DMS79 (cell line): ENCODE data around the gene ZNF827.

Experiments used
- DNase-seq: peaks from one replicate; lab custom pipeline; 2025; lab: John Stamatoyannopoulos, UW

ZNF827 gene

GRCh38 chr4:145935253-145936141, 3.1 kb downstream of the ZNF827 start:
- no peak for DNase-seq

- no peak for DNase-seq
Measured at GRCh38 chr4:145934434-145935047, 4.1 kb downstream of the ZNF827 start.

- no peak for DNase-seq
Measured at GRCh38 chr4:145933134-145933533, 5.5 kb downstream of the ZNF827 start.

- no peak for DNase-seq
Measured at GRCh38 chr4:145931403-145931802, 7.2 kb downstream of the ZNF827 start.

DNA sequence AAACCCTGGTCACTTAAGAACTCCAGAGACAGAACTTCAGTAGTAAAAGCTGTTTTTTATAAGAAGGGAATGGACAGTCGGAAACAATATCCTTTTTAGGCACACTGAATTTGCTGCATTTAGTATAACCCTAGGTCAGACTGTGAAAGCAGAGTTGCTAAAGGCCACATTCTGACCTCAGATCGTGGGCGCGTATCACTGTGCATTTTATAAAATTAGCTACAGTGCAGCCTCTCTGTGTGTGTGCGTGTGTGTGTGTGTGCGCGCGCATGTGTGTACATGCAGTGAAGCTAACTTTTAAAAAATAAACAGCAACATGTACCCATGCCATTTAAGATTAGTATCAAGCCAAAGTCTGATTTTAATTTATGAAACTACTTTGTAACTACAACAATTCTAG, 8.0 kb downstream of the ZNF827 start:
- no peak for DNase-seq

DNA sequence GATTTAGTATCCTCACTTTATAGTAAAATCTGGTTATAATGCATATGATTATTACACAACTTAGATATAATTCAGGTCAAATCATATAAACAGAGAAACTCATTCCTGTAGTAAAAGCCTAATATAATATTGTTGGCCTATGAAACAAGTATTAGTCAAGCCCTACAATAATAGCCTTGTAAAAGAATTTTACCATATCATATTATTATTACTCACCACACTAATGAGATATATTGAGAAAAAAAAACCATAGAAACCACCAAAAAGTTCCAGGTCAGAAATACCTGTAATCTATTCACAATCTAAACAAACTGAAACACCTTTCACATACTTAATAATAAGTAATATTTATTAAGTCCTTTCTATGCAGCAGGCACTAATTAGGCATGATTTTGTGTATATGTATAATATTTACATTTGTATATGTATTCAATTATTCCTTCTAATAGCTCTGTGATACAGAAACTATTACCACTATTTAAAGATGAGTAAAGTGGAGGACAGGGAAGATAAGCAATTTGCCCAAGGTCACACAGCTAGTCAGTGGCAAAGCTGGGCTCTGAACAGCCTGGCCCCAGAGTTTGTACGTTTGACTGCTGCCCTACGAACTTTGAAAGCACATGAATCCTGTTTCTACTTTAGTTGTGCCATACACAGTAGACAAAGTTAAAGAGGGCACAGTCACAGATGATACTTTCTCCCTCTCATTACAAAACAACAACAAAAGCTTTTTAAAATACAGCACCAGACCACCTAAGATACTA, 9.0 kb downstream of the ZNF827 start:
- no peak for DNase-seq

- no peak for DNase-seq
Measured at GRCh38 chr4:145928748-145929147, 9.9 kb downstream of the ZNF827 start.

DNA sequence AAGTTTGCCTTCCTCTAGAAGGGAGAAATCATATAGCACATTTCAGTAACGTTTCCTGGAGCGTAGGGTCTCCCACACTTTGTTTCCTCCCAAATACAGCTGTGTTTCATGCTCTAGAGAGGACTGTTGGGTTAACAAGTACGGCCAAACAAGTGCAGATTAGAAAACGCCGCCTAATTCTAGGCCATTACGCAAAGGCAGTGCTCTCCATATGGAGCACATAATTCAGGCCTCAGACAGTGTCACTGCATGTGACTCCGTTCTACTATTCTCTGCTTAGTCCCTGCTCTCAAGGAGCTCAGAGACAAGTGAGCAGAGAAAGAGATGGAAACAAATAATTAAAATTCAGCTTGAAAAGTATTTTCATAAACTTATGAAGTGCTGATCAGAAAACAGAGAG, 11.6 kb downstream of the ZNF827 start:
- DNase-seq, result no peak

DNA sequence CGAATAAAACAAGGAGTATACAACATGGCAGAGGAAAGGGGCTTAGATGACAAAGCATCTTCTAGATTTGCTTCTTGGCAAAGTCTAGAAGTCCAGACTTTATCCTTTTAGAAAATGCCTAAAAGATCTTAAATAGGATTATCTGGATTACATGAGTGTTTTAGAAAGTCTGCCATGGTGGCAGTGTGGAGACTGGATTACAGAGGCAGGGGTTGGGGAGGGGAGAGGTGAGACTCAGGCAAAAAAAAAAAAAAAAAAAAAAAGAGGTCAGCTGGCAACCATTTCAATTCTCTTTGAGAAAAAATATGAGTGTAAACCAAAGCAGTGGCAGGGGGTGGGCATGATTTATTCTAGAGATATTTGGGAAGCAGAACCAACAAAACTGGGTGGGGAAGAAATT, 17.4 kb downstream of the ZNF827 start:
- no peak for DNase-seq

DNA sequence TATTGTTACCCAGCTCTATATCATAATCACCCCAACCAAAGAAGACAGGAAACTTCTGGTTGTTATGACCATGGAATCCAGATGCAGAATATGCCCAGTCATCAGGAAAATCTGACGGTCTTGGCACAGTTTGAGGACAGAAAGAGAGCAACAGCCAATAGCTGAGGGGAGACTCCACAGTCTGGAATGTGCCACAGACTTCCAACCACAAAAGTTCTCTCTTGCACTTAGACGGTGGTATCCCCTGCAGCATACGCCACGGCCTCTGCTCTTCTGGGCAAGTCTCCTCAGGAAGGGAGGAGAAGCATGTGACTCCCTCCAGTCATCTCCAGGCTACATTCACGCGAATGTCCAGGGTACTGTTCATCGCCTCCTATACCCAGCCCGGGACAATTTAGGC, 18.4 kb downstream of the ZNF827 start:
- DNase-seq, result no peak

- no peak for DNase-seq
Measured at GRCh38 chr4:145912376-145912775, 26.2 kb downstream of the ZNF827 start.

- DNase-seq, result no peak
Measured at GRCh38 chr4:145909773-145910172, 28.9 kb downstream of the ZNF827 start.

GRCh38 chr4:145909281-145909715, 29.3 kb downstream of the ZNF827 start:
- DNase-seq, result no peak

- DNase-seq, result no peak
Measured at GRCh38 chr4:145907812-145908211, 30.8 kb downstream of the ZNF827 start.

- no peak for DNase-seq
Measured at GRCh38 chr4:145907390-145907789, 31.2 kb downstream of the ZNF827 start.

GRCh38 chr4:145904413-145905177, 34.0 kb downstream of the ZNF827 start:
- DNase-seq, result no peak

DNA sequence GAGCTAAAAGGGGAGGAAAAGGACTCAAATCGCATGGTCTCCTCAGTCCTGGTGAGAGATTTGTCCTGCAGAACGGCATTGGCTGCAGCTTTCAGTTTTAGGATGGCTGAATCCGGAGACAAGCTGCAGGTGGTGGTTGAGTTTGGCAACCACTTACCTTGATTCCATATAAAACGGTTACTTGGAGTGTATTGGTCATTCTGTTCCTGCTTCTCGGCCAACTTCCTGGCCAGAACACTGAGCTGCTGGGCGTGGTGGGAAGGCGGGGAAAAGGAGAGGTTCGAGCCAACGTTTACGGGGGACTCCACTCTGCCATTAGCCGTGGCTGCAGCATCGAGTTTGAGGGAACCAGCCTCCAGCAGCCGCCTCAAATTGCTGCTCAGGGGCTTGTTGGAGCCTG, 36.1 kb downstream of the ZNF827 start:
- no peak for DNase-seq

DNA sequence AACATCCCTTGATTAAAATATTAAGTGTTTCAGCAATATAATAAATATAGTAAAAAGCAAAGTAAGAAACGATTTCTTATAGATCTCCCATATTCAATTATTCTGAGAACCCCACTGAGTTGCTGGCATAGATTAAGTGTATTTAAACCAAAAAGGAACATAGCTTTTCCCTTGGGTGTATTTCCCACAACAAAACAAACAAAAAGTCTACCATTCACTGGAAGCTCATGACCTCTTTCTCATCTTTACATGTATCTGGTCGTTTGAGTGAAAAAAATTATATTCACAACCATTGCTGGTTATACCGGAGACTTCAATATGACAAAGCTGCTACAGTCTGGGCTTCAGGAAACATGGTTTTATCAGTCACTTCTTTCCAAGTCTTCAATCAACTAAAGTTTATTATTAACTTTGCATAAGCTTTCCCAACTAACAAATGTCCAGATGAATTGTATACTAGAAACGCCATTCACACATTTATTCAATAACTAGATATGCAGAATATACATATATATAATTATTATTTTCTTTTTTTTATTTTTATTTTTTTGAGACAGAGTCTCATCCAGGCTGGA, 38.6 kb downstream of the ZNF827 start:
- DNase-seq, result no peak

DNA sequence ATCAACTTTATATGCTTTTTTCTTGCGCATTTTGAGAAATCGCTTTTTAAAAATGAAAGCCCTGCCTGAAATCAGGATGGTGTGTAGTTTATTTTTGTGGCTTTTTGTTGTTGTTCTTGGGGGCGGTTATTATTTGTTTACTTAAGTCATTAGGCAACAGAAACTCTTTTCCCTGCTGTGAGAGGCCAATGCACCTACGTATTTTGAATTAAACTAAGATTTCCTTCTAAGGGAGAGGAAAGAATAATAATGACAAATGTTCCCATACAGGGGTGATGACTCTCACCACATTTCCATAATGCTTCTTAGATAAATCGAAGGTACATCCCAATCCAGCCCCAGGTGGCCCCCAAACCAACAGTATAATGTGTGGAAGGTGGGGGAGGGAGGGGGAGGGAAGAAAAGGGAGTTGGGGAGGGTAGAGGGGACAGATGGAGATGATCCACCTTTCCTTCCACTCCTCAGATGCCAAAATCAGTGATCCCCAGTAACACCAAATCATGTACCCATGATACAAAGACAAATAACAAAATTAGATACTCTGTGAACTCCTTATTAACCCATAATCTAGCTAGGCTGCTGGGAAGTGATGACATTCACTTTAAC, 39.6 kb downstream of the ZNF827 start:
- no peak for DNase-seq

DNA sequence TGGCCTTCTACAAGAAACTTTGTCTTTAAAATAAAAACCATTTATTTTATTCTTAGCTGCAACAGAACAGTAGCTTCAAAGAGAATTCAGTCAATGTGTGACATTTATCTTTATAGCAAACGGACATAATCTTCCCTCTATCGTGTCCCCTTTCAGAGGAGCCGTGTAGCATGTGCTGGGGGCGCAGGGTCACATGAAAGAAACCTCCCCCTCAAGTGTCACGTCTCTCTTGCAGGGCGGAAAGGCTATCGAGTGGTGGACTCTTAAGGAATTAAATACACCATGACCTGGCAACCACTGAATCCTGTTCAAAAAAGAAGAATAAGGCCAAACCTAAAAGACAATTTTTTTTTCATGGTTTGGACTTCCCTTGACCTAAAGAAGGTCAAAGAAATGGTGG, 40.2 kb downstream of the ZNF827 start:
- DNase-seq, result no peak

GRCh38 chr4:145895056-145895455, 43.6 kb downstream of the ZNF827 start:
- no peak for DNase-seq
